NCI-H1436 (cell line): ENCODE measurements around the gene PIGQ.

Experiments used
- DNase-seq: peaks from one replicate; lab custom pipeline; 2025; lab: John Stamatoyannopoulos, UW

The PIGQ gene

DNA sequence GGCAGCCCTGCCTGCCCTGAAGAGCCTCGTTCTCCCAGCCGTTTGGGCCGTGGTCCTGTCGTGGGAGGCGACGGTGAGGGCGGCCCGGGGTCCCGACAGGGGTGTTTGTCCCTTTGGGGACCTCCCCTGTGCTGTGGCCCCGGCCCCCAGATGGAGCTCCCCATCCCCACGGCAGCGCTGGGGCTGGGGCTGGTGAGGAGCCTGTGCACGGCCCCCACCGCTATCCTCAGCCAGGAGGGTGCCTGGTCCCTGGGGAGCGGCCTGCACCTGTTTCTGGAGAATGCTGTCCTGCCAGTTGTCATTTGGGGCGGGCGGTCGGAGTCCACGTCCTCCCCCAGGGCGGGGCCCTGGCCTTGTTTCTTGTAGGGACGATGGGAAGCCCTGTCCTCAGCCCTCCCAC is 35.6 kb upstream of the PIGQ start:
- DNase-seq: no peak

DNA sequence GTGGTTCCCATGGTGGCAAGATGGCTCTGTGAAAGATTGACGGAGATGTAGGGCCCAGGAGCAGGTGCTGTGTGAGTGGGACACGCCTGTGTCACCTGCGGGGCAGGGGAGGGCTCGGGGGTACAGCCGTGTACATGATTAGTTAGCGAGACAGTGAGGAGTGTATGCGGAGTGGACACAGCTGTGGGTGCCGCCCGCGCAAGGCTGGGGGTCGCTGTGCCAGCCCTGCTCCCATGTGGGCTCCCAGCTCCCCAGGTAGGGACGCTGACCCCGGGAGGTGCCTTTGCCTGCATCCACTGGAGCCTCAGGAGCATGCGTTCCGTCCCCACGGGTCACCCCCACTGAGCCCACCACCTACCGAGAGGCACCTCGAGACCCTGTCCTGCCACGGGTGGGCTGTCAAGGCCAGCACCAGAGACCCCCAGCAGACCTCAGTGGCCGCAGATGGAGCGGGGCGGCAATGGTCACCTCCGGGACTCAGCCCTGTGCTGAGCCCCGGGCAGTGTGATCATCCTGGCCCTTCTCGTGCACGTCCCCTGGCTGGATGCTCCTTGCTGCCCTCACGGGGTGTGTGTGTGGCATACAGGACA is 34.8 kb upstream of the PIGQ start:
- DNase-seq: no peak

DNA sequence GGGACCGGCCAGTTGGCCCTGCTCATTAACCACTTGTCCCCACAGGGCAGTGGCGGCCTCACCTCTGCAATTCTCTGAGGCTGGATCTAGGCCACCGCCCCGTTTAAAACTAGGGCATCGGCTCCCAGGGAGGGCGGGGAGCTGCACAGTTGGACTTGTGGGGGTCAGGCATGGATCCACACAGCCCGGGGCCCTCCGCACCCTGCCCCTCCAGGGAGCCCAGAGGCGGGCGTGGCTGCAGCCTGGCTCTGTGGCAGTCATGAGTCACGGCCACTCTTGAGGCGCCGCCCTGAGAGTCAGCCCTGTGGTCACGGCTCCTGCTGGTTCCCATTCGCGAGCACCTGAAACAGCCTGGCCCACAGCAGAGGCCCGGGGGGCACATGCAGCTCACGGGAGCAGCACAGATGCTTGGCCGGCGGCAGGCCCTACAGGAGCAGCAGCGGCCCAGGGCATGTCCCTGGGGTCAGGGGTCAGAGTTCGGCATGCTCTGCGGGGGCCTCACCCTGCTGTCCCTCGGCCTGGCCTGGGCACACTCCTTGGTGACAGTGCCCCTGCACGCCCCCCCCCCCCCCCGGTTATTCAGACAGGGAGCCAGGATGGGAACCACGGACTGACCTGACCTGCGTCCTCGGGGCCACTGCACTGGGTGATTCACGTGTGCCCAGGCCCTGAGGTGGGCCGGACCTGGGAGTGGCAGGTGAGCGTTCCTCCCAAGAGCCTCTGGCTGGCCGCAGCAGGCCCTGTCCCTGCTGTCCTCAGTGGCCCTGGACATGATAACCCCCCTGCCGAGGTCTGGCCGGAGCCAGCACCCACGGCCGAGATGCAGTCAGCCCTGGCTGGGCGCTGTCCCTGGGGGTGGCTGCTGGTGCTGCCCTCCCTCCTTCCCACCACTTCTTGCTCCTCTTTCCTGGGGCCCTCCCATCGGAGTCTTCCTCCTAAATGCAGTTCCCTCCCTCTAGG is 34.0 kb upstream of the PIGQ start:
- no peak for DNase-seq

DNA sequence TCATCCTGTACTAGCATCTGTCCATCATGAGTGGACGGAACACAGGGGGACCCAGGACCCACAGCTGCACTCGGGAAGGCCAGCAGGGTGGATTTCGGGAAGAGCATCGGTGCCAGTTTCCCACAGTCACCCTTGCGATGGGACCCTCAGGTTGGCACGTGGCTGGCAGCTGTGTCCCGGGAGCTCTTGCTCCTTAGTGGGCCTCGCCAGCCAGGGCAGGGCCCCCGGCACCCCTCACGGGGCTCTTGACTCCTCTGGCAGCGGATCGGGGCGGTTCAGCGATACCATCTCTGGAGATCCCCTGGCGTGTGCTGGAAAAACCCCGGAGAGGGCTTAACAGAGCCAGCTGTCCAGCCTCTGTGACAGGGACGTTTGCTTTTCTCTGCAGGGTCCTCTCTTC is 33.0 kb upstream of the PIGQ start:
- DNase-seq: no peak

DNA sequence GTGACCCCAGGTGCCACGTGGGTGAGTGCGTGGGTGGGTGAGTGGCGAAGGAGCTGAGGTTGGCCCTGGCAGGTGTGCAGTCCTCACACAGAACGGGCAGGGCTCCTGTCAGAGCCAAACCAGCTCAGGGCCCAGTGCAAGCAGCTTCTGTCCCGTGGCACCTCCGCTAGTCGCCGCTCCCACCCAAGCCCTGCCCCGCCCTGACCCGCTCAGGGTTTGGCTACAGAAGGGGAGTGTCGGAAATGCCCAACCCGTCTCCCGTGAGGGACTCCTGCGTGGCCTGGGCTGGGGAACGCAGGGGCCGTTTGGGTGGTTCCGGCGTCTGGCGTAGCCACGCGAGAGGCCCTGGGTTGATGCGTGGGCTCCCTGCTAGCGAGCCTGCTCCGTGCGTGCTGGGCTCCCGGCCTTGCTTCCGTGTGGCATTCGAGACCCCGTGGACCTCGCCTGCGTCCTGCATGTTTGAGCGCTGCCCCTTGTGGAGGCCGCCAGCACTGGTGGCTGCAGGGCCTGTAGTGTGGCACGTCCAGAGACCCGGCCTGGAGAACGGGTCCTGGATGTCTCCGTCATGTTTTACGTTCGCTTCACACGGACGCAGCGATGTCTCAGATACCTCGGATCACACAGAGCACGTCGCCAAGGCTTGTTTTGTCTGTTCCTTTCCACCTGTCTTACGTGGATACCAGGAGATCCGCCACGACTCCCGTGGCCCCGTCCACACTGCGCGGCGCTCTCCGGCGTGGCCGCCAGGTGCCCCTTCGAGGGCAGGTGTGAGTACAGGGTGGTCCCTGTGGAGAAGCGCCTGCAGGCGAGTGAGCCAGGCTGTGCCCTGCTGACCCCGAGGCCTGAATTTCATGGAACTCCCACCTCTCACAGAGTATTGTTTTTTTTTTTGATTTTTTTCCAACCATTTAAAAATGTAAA is 32.1 kb upstream of the PIGQ start:
- no peak for DNase-seq

DNA sequence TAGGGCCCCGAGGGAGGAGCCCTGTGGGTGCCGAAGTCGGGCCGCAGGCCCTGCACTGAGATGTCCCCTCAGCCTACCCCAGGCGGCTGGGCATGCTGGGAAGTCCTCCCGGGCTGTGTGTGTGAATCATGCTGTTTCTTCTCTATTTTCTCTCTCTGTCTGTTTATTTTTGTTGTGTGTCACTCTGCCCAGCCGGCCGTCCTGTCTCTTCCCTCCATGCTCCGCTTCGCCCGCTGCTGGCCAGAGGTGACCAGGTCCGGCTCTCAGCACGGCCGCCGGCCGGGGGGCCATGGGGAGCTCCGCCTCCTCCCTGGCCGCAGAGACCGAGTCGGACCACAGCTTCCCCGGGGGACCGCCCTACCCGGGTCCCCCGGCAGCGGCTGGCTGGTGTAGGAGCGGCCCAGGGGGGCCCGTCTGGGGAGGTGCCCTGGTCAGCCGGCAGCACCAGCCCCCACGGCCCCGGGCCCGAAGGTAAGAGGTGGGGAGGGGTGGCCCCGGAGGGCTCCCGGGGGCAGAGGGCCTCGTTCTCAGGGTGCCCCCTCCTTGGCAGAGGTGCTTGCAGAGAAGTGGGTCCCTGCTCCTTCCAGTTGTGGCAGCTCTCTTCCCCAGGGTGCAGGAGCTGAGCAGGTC is 29.8 kb upstream of the PIGQ start:
- no peak for DNase-seq

DNA sequence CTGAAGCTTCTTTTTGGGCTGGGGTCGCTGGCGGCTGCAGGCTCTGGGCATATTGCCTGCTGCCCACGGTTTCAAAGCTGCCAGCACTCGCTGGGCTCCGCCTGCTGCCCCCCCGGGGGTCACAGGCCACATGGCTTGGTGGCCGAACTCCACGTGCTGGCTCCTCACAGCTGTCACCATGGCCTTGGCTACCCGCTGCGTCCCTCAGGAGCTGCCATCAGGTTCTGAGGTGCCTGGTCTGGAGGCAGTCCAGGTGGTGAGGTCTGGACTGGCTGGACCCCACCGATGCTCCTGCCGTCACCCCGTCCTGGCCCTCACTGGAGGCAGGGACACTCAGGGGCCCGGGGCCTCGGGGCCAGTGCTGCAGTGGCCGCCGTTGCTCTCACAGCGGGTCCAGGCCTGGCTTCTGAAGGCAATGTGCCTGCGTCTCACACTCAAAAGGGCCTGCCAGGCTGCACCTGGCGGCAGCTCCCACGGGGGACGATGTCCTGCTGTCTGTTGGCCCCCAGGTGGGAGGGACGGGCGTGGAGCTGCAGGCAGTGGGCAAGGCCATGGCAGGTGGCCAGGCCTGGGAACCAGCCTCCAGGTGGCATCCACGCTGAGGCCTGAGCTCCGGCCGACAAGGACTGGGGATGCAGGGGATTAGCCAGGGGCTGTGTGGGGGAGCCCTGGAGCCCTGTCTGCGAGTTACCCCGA is 29.0 kb upstream of the PIGQ start:
- no peak for DNase-seq

DNA sequence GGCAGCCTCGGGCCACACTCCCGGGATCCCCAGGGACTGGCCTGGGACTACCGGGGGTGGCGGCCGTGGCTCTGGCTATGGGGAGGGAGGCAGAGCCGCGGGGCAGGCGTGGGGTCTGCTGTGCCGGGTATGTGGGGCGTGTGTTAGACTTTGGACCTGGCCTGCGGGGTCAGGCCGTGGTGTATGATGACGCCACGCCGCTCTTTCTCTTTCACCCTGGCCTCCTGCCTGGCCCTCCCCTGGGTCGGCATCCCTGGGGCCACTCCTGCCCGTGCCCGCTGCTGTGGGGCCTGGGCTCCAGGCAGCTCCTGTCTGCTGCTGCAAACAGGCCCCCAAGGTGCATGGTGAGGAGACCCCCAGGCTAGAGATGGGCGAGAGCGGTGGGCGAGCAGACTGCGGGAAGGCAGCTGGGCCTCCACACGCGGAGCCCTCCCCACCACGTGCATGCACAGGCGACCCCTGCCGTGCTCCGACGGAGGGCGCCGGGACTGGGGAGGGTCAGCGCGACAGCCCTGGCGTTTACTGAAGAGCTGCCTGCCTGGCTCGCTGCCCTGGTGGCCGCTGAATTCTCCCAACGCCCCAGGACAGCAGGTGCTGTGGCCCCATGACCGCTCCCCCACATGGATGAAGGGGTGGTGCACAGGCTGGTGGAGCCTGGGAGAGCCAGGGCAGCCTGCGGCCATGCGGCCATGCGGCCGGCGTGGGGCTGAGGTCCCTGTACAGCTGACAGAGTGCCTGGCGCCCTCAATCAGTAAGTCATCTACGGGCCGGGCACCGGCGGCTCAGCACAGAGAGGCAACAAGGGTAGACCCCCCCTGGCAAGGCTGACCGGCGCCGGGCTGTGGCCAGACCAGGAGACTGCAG is 26.2 kb upstream of the PIGQ start:
- no peak for DNase-seq

DNA sequence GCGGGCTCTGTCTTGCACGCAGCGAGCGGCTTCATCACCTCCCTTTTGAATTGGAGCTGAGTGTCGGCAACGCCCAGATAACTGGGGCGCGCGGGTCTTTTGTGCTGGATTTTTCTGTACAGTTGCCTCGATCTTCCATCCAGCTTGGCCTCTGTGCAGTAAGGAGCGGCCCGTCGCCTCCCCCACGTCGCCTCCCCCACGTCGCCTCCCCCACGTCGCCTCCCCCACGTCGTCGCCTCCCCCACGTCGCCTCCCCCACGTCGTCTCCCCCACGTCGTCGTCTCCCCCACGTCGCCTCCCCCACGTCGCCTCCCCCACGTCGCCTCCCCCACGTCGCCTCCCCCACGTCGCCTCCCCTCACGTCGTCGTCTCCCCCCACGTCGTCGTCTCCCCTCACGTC is 25.3 kb upstream of the PIGQ start:
- no peak for DNase-seq

DNA sequence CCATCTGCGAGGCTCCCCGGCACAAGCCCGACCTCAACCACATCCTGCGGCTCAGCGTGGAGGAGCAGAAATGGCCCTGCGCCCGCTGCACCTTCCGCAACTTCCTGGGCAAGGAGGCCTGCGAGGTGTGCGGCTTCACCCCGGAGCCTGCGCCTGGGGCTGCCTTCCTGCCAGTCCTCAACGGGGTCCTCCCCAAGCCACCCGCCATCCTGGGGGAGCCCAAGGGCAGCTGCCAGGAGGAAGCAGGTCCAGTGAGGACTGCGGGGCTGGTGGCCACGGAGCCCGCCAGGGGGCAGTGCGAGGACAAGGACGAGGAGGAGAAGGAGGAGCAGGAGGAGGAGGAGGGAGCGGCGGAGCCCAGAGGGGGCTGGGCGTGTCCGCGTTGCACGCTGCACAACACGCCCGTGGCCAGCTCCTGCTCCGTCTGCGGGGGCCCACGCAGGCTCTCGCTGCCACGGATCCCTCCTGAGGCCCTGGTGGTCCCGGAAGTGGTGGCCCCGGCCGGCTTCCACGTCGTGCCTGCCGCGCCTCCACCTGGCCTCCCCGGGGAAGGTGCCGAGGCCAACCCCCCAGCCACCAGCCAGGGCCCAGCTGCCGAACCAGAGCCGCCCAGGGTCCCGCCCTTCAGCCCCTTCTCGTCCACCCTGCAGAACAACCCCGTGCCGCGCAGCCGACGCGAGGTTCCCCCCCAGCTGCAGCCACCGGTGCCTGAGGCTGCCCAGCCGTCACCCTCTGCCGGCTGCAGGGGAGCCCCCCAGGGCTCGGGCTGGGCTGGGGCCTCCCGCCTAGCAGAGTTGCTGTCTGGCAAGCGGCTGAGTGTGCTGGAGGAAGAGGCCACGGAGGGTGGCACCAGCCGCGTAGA is 22.6 kb upstream of the PIGQ start:
- DNase-seq: peak; percentile 81

DNA sequence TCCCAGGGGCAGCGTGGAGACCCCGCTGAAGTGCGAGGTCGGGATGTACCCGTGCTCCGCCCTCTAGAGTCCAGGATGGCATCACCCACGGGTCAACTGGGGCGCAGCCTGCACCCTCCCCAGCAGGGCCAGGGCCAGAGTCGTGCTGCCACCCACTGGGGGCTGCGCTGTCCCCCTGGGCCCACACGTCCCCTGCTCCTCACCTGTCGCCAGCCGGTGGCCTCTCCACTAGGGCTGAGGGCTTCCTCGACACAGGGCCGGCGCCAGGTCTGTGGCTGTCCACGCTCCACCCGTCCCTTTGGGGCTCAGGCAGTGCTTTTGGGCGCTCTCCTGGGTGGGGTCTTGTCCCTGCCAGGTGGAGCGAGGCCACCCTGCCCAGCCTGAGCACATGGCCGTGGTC is 21.2 kb upstream of the PIGQ start:
- DNase-seq: no peak

DNA sequence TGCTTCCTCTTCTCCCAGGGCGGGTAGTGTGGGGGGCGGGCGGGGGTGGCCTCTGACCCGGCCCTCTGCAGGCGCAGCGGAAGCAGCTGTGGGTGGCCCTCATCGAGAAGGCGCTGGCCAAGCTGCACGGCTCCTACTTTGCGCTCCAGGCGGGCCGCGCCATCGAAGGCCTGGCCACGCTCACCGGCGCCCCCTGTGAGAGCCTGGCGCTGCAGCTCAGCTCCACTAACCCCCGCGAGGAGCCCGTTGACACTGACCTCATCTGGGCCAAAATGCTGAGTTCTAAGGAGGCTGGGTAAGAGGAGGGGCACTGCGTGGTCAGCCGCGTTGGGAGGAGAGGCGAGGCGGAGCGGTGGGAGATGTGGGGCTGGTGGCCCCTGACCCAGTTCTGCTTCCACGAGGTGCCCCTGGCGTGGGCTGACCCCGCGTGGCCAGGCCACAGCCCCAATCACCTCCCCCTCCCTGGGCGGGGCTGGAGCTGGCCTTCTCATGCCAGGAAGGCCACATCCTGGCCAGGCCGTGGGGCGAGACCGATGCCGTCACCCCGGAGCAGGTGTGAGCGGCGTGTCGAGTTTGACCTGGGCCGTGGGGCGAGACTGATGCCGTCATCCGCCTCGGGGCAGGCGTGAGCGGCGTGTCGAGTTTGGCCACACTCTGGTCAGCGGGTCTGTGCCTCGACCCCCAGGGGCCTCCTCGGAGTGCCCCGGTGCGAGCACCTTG is 20.1 kb upstream of the PIGQ start:
- DNase-seq: no peak

DNA sequence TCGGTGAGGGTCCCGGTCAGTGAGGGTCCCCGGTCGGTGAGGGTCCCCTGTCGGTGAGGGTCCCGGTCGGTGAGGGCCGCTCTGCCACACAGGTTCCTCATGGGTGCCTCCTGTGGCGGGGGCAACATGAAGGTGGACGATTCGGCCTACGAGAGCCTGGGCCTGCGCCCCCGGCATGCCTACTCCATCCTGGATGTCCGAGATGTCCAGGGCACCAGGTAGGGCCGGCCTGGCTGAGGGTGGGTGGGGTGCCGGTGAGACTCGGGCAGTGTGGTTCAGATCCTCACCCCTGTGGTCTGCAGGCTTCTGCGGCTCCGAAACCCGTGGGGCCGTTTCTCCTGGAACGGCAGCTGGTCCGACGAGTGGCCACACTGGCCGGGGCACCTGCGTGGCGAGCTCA is 18.6 kb upstream of the PIGQ start:
- no peak for DNase-seq

DNA sequence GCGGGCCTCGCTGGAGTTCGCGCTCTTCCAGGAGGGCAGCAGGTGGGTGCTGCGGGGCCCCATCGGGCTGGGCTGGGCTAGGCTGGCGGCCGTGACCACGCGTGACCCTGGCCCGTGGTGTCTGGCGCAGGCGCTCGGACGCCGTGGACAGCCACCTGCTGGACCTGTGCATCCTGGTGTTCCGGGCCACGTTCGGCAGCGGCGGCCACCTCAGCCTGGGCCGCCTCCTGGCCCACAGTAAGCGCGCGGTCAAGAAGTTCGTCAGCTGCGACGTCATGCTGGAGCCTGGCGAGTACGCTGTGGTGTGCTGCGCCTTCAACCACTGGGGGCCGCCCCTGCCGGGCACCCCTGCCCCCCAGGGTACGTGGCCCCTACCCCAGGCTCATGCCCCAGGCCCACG is 17.6 kb upstream of the PIGQ start:
- DNase-seq: no peak

DNA sequence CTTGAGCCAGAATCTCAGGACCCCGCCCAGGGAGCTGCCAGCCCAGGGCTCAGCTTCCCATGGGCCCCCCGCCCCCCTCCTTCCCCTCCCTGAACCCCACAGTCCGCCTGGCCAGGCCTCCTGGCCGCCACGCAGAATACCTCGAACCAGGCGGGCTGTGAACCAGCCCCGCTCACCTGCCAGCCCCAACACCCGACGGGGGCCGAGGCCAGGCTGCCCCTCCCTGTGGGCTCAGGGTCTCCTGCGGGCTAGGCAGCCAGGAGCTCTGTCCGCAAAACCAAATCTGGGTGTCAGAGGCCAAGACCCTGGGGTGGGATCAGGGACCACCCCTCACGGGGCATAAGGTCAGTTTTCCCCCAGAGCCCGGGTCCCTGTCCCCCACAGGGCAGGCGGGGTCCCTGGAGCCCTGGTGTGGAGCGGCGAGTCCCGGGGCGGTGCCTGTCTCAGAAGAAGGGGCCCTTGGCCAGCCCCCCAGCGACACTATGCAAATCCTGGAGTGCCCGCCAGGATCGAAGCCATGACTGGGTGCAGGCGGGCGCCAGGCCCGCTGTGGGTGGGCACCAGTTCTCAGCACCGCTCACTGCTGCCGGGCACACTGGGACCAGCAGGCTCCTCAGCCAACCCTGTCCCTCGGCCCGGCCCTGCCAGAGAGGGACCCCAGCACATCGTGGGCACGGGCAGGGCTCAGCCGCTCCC is 16.0 kb upstream of the PIGQ start:
- DNase-seq: no peak

DNA sequence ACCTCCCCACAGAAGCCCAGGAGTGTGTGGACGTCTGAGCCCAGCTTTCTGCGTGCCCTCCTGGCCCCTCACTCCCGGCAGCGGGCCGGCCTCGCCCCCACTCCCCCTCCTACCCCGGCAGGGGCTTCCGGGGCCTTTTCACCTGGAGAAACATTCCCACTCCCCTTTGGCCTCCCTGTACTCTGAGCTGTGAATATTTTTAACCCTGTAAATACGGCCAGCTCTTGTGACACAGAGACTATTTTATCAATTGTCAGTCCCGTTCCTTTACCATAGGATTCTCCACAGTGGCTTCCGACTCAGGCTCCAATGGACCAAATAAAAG is 15.5 kb upstream of the PIGQ start:
- no peak for DNase-seq

DNA sequence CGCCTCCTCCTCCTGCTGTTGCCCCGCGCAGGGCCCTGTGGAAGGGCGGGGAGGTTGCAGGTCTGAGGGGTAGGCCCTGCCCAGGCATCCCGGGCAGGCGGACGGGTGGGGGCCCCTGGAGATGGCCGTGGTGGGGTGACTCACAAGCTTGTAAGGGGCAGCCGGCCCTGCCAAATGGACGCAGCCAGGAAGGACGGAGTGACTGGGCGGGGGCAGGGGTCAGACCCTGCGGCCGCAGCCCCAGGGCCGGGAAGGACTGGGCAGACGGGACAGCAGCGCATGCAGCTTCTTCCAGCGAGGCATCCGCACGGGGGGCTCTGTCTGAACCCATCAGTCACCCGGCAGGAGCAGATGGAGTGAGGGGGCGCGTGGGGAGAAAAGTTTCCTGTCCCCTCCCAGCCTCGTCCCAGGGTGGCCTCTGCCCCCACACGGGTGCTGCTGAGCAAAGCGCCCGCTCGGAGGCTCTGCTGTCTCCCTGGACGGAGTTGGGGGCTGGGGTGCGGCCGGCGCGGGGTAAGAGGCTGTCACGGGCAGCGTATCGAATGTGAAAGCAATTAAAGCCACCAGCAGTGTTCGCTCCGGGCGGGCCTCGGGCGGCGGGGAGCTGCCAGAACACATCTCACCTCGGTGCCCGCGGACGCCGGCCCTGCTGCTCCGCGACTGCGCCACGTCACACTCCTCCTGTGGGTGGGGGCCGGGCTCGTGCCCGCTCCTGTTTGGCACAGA is 15.0 kb upstream of the PIGQ start:
- no peak for DNase-seq
